GM21360 (cell line): ENCODE results near the gene GIMAP8.
"Not testable (repeated sequence)": the region's sequence is repeated elsewhere in the genome, so short reads cannot be mapped to it uniquely, and the experiment has no call there.

Source experiments
- ATAC-seq: cut with Tn5 transposase; IDR thresholded peaks from one replicate; pipeline ENCODE4 v1.9.1; 2021; ENCODE audit warnings: mild to moderate bottlenecking, moderate library complexity; ENCODE audit not compliant: unreplicated experiment

GIMAP8 gene

DNA sequence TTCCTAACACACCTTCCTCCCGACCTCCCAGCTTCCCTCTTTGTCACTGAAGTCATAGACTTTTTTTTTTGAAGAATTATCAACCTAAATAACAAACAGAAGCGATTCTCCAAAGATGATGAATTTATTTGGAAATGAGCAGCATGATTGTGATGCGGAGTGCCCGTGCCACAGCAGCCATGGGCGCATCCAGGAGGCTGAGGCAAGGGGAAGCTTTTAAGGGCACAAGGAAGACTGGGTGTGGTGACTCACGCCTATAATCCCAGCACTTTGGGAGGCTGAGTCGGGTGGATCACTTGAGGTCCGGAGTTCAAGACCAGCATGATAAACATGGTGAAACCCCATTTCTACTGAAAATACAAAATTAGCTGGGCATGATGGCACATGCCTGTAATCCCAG is 16.2 kb upstream of the GIMAP8 start:
- ATAC-seq: no peak

- no peak for ATAC-seq
These were observed 15.4 kb upstream of the GIMAP8 start for GRCh38 chr7:150435047-150435389.

GRCh38 chr7:150435390-150436073 is 14.9 kb upstream of the GIMAP8 start:
- peak; percentile 93 for ATAC-seq

GRCh38 chr7:150439967-150440366 is 10.5 kb upstream of the GIMAP8 start:
- ATAC-seq: no peak

- no peak for ATAC-seq
These were observed 8.9 kb upstream of the GIMAP8 start for GRCh38 chr7:150441524-150441923.

DNA sequence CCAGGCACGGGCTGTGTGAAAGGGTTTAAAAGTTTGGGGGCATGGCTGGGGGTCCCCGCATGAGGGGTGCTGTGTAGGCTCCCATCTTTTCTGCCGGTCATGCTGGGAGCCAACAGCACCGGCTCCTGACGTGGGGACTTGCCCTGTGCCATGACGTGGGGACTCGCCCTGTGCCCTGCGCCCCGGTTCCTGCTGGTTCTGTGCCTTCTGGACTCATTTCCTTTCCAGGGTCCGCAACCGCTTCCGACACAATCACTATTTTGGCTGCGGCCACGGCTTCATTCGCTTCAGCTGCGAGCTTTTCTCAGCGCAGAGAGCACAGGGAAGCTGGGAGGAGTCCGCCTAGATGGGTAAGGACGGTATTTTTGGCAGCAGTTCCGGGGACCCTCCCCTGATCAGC is 7.6 kb upstream of the GIMAP8 start:
- ATAC-seq: no peak

GRCh38 chr7:150443793-150444540 is 6.5 kb upstream of the GIMAP8 start:
- ATAC-seq: no peak

- ATAC-seq: no peak
These were observed 5.6 kb upstream of the GIMAP8 start for GRCh38 chr7:150444674-150445365.

GRCh38 chr7:150446288-150446938 is 4.0 kb upstream of the GIMAP8 start:
- no peak for ATAC-seq

- no peak for ATAC-seq
These were observed 2.3 kb upstream of the GIMAP8 start for GRCh38 chr7:150447966-150448788.

- ATAC-seq: peak; percentile 57
These were observed 1.7 kb upstream of the GIMAP8 start for GRCh38 chr7:150448789-150449147.

GRCh38 chr7:150449206-150449952 is 1.1 kb upstream of the GIMAP8 start:
- ATAC-seq: no peak

- no peak for ATAC-seq
These were observed 815 bp downstream of the GIMAP8 start for GRCh38 chr7:150451097-150451793.

DNA sequence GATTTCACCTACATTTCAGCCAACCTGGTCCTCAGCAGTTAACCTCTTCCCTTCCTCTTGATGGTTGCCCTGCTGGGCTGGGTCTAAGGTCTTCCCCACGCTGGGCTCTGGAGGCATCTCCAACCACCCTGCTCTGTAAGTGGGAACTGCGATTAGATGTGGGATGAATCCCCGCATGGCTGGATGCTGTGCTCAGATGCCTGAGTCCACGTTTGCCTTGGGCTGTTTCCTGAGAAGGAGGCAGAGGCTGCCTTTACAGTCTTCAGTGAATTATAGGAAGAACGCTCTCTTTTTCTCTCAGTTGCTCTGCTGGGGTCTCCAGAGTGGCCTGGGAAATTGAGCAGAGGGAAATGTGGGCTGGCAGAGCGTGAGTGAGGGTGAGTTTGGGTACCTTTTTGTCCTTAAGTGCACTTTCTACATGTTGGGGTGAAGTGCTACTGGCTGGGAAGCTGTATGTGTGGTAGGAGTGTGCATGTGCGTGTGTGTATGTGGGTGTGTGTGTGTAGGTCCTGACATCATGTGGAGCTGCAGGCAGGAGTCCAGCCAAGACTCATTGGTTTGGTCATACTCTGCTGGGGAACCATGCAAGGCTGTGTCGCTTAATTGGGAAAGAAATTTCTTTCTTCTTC is 1.5 kb downstream of the GIMAP8 start:
- ATAC-seq: no peak

DNA sequence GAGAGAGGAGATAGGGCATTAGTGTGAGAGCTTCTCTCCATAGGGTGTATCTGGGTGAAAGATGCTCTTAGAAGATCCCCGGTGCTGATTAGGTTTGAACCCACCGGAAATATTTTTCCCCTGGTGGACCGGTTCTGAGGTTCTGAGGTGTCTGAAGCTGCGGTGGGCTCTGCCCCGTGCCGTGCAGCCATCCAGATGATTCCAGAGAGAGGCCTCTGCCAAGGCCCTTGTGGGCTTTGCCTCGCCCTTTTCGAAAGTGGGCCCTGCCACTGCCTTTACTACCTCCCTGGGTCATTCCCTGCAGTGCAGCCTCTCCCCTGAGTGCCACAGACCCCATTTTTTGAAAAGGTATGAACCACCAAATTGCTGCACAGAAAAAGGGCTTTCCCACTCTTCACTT is 2.8 kb downstream of the GIMAP8 start:
- ATAC-seq: no peak

DNA sequence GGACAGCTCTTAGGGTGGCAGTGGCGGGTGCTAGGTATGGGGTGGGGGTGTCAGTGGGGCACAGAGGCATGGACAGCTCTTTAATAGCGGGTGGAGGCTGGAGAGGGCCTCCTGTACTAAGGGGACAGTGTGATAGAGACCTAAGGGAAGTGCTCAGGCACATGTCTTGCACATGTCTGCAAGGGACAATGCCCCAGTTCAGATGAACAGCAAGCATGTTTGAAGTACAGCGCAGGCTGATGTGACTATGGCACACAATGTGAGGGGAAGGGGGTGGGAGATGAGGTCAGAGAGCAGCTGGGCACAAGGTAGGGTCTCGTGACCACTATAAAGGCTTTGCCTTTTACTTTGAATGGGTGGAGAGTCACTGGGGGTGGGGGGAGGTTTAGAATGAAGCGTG is 3.5 kb downstream of the GIMAP8 start:
- no peak for ATAC-seq

DNA sequence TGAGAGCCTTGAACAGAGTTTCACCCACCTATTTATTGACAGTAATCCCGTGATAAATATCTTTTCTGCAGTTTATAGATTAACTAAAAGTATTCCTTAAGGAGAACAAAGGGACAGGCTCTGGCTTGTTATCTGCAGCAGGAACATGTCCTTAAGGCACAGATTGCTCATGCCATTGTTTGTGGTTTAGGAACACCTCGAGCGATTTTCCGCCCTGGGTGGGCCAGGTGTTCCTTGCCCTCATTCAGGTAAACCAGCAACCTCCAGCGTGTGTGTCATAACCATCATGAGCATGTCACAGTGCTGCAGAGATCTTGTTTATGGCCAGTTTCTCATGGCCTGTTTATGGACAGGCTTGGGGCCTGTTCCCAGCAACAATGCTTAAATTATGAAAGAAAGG is 6.6 kb downstream of the GIMAP8 start:
- not testable (repeated sequence) for ATAC-seq

DNA sequence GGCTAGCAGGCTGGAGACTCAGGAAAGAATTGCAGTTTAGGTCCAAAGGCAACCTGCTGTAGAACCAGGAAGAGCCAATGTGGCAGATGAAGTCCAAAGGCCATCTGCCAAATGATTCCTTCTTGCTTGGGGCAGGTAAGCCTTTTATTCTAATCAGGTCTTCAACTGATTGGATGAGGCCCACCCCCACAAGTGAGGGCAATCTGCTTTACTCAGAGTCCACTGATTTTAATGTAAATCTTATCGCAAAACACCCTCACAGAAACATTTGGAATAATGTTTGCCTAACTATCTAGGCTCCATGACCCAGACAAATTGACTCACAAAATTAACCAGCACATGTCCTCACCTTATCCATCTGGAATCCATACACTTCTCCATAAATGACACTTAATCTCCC is 7.8 kb downstream of the GIMAP8 start:
- ATAC-seq: no peak

DNA sequence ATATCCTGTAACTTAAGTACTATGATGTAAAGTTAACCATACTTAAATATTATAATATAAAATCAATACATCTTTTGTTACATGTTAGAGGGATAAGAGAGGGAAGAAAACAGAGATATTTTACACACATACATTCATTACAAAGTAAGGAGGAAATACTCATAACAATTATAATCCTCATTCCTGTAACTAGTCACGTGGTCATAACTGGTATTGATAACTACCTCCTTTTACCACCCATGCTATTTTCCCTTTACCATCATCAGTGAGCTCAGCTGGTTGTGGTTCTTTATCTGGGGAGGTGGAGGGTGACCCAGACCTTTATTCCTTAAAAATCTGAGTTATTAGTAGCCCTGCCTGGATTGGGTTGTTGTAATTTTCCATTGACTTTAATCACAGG is 8.3 kb downstream of the GIMAP8 start:
- no peak for ATAC-seq
